Vagina (tissue), 2 donors: ENCODE results near the gene SUSD1.

ENCODE experiments used
- POLR2A ChIP-seq, 2 donors: fragments of 450-650 bp; IDR thresholded peaks; one replicate each; pipeline ENCODE4 v1.6.1; 2017; ENCODE audit warnings: antibody characterized with exemption in 2 of 2, mild to moderate bottlenecking in 2 of 2, moderate library complexity in 2 of 2
- TF ChIP-seq, protein P1 (sequence below), 3 experiments: fragments of 450-650 bp in 2 of 3; fragments of 200-600 bp in 1 of 3; sonication (generic) in 1 of 3; IDR thresholded peaks; one replicate each; pipeline ENCODE4 v1.5.1; 2017 to 2019; ENCODE audit warnings: antibody characterized with exemption in 3 of 3, mild to moderate bottlenecking in 2 of 3, moderate library complexity in 2 of 3

DNA sequence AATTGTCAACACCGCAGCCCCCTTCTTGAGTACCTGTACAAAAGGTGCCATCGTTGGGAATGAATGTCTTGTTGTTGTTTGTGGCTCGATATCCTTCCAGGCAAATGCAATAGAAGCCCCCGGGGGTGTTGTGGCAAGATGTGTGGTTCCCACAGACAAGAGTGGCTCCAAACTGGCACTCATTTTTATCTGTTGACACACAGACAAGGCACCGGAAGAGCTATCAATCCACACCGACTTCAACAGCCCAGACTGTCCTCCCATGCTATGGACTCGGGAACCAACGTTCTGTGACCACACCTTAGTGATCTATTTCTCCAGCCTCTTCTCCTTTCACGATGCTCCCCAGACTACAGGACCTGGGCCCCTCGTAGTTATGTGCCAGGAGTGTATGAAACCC, 25.9 kb downstream of the SUSD1 start:
- TF ChIP-seq, protein P1, sequence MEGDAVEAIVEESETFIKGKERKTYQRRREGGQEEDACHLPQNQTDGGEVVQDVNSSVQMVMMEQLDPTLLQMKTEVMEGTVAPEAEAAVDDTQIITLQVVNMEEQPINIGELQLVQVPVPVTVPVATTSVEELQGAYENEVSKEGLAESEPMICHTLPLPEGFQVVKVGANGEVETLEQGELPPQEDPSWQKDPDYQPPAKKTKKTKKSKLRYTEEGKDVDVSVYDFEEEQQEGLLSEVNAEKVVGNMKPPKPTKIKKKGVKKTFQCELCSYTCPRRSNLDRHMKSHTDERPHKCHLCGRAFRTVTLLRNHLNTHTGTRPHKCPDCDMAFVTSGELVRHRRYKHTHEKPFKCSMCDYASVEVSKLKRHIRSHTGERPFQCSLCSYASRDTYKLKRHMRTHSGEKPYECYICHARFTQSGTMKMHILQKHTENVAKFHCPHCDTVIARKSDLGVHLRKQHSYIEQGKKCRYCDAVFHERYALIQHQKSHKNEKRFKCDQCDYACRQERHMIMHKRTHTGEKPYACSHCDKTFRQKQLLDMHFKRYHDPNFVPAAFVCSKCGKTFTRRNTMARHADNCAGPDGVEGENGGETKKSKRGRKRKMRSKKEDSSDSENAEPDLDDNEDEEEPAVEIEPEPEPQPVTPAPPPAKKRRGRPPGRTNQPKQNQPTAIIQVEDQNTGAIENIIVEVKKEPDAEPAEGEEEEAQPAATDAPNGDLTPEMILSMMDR (IDR thresholded peaks at IDR 0.05) = no peak
- TF ChIP-seq POLR2A (IDR thresholded peaks at IDR 0.05) = no peak
